Measurements from ENCODE around the gene KIF17.

KIF17 gene

DNA sequence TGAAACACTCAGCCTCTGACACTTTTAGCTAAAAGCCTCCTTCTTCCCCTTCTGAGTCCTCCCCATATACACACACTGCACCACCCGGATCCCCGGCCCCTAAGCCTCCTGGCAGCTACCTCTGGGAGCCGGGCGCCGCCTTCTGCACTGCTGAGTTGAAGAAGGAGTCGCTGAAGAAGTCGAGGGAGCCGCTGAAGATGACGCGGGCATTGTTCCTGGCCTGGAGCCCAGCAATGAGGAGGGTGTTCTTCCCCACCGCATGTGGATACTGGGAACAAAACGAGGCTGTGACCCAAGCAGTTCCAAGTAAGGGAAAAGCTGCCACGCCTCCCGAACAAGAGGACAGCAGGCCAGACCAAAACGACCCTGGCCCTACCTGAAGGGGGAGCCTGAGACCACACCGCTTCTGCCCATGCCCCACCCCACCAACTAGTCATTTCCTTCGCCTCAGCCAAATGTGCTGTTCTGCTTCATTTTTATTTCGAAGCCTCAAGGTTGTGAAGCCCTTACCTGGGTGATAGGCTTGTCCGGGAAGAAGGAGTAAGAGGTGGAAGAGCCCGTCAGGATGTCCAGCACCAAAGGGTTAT lies 63.6 kb downstream of the KIF17 start:
- Histone ChIP-seq H3K4me1 (ENCODE audit: insufficient read depth, insufficient read length) (no peaks in the 10 kb centered on the region), H3K4me3 (ENCODE audit: insufficient read length, low read depth) (no peak overlapping the region), H3K9ac (ENCODE audit: insufficient read length, low read depth) (no peak overlapping the region), H3K36me3 (ENCODE audit: insufficient read depth, insufficient read length, low read length) (peaks cover 87% of the 10 kb centered on the region), H3K9me3 (ENCODE audit: insufficient read depth, low read length) (no peaks in the 10 kb centered on the region), H3K27me3 (ENCODE audit: insufficient read depth, insufficient read length) (no peaks in the 10 kb centered on the region)
- no peak for TF ChIP-seq ZNF274 (IDR thresholded peaks at IDR 0.05; ENCODE audit: low read depth, low read length)
- no peak for TF ChIP-seq YY1 (IDR thresholded peaks at IDR 0.05; ENCODE audit: insufficient read depth, insufficient read length)
- no peak for DNase-seq (ENCODE audit: low read depth, low spot score)

DNA sequence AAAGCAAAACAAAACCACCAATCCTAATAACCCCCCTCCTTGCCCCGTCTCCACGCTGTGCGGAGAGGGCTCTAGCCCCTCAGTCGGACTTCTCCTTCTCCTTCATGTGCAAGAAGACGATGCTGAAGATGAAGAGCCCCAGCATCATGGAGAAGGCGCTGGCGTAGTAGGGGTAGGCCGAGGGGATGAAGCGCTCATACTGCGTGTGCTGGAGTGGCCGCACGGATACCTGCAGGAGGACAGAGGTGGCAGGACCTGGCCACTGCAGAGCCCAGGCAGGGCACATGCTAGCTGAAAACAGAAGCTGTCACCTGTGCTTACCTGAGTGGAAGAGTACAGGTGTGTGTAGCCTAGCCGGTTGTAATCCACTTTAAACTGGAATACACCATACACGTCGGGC lies 65.5 kb downstream of the KIF17 start:
- no peak overlapping the region for H3K4me3 ChIP-seq (ENCODE audit: insufficient read length, low read depth)
- no peaks in the 10 kb centered on the region for H3K9me3 ChIP-seq (ENCODE audit: insufficient read depth, low read length)
- no peak for TF ChIP-seq SUZ12 (IDR thresholded peaks at IDR 0.05; ENCODE audit: extremely low read depth, insufficient read depth, insufficient read length)
- no peak for TF ChIP-seq YY1 (IDR thresholded peaks at IDR 0.05; ENCODE audit: insufficient read depth, insufficient read length)
- no peak for TF ChIP-seq ZNF274 (IDR thresholded peaks at IDR 0.05; ENCODE audit: low read depth, low read length)
- no peaks in the 10 kb centered on the region for H3K27me3 ChIP-seq (ENCODE audit: insufficient read depth, insufficient read length)
- DNase-seq (ENCODE audit: low read depth, low spot score): no peak
- H3K36me3 ChIP-seq (ENCODE audit: insufficient read depth, insufficient read length, low read length): peaks cover 79% of the 10 kb centered on the region
- H3K4me1 ChIP-seq (ENCODE audit: insufficient read depth, insufficient read length): no peaks in the 10 kb centered on the region
- H3K9ac ChIP-seq (ENCODE audit: insufficient read length, low read depth): no peak overlapping the region

DNA sequence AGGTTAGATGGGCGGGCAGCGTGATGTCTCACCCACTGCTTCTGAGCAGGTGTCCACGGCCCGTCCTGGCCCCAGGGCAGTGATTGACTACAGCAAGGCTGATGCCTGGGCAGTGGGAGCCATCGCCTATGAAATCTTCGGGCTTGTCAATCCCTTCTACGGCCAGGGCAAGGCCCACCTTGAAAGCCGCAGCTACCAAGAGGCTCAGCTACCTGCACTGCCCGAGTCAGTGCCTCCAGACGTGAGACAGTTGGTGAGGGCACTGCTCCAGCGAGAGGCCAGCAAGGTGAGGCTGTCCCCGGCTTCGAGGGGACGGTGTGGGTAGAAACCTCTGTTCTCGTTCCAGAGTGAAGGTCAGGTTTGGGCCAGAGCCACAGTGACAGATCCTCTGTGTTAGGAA lies 68.9 kb downstream of the KIF17 start:
- Histone ChIP-seq H3K36me3 (ENCODE audit: insufficient read depth, insufficient read length, low read length) (peaks cover 63% of the 10 kb centered on the region), H3K27me3 (ENCODE audit: insufficient read depth, insufficient read length) (no peaks in the 10 kb centered on the region), H3K4me1 (ENCODE audit: insufficient read depth, insufficient read length) (no peaks in the 10 kb centered on the region), H3K9ac (ENCODE audit: insufficient read length, low read depth) (no peak overlapping the region), H3K9me3 (ENCODE audit: insufficient read depth, low read length) (no peaks in the 10 kb centered on the region), H3K4me3 (ENCODE audit: insufficient read length, low read depth) (no peak overlapping the region)
- DNase-seq (ENCODE audit: low read depth, low spot score): no peak
- TF ChIP-seq YY1 (IDR thresholded peaks at IDR 0.05; ENCODE audit: insufficient read depth, insufficient read length) (no peak), SUZ12 (IDR thresholded peaks at IDR 0.05; ENCODE audit: extremely low read depth, insufficient read depth, insufficient read length) (no peak)

DNA sequence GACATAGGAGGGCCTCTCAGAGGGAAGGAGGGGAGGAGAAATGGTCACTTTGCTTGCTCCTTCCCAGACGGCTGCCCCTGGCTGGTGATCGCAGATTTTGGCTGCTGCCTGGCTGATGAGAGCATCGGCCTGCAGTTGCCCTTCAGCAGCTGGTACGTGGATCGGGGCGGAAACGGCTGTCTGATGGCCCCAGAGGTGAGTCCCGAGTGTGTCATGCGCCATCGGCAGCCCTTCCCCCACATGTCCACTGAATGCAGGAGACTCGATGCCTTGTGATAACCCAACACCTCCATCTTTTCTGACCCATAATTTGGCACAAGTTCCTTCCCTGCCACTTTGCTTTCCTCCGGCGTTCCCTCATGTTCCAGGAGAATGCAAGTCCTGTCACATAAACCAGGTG lies 69.4 kb downstream of the KIF17 start:
- no peak for TF ChIP-seq SUZ12 (IDR thresholded peaks at IDR 0.05; ENCODE audit: extremely low read depth, insufficient read depth, insufficient read length)
- TF ChIP-seq ZNF274 (IDR thresholded peaks at IDR 0.05; ENCODE audit: low read depth, low read length): no peak
- no peak for TF ChIP-seq YY1 (IDR thresholded peaks at IDR 0.05; ENCODE audit: insufficient read depth, insufficient read length)
- no peaks in the 10 kb centered on the region for H3K4me1 ChIP-seq (ENCODE audit: insufficient read depth, insufficient read length)
- H3K4me3 ChIP-seq (ENCODE audit: insufficient read length, low read depth): no peak overlapping the region
- no peak for DNase-seq (ENCODE audit: low read depth, low spot score)
- H3K27me3 ChIP-seq (ENCODE audit: insufficient read depth, insufficient read length): no peaks in the 10 kb centered on the region
- no peak overlapping the region for H3K9ac ChIP-seq (ENCODE audit: insufficient read length, low read depth)
- no peaks in the 10 kb centered on the region for H3K9me3 ChIP-seq (ENCODE audit: insufficient read depth, low read length)
- peaks cover 58% of the 10 kb centered on the region for H3K36me3 ChIP-seq (ENCODE audit: insufficient read depth, insufficient read length, low read length)

DNA sequence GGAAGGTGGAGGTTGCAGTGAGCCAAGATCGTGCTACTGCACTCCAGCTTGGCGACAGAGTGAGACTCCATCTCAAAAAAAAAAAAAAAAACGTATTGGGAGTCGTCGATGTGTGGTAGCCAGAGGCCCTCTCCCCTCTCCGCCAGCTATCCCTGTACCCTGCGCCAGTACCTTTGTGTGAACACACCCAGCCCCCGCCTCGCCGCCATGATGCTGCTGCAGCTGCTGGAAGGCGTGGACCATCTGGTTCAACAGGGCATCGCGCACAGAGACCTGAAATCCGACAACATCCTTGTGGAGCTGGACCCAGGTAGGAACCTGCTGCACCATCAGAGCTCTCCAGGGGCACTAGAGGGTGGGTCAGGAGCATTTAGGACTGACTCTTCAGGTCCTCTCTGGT lies 72.4 kb downstream of the KIF17 start:
- Histone ChIP-seq H3K4me3 (ENCODE audit: insufficient read length, low read depth) (no peak overlapping the region), H3K27me3 (ENCODE audit: insufficient read depth, insufficient read length) (no peaks in the 10 kb centered on the region), H3K9me3 (ENCODE audit: insufficient read depth, low read length) (no peaks in the 10 kb centered on the region), H3K9ac (ENCODE audit: insufficient read length, low read depth) (no peak overlapping the region), H3K36me3 (ENCODE audit: insufficient read depth, insufficient read length, low read length) (peaks cover 35% of the 10 kb centered on the region), H3K4me1 (ENCODE audit: insufficient read depth, insufficient read length) (peaks cover 9% of the 10 kb centered on the region)
- no peak for DNase-seq (ENCODE audit: low read depth, low spot score)
- TF ChIP-seq YY1 (IDR thresholded peaks at IDR 0.05; ENCODE audit: insufficient read depth, insufficient read length) (no peak), SUZ12 (IDR thresholded peaks at IDR 0.05; ENCODE audit: extremely low read depth, insufficient read depth, insufficient read length) (no peak), ZNF274 (IDR thresholded peaks at IDR 0.05; ENCODE audit: low read depth, low read length) (no peak)

DNA sequence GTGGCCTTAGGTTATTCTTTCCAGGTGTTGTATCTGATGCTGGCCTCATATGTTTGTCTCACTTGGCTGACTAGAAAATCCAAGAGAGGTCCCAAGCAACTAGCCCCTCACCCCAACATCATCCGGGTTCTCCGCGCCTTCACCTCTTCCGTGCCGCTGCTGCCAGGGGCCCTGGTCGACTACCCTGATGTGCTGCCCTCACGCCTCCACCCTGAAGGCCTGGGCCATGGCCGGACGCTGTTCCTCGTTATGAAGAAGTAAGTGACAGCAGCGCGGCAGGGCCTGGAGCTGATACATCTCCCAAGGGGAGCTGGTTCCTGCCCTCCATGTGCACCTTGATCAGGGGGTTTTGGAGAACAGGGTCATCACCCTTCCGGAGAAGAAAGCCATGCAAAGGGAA lies 73.4 kb downstream of the KIF17 start:
- no peak for DNase-seq (ENCODE audit: low read depth, low spot score)
- TF ChIP-seq ZNF274 (IDR thresholded peaks at IDR 0.05; ENCODE audit: low read depth, low read length): no peak
- TF ChIP-seq SUZ12 (IDR thresholded peaks at IDR 0.05; ENCODE audit: extremely low read depth, insufficient read depth, insufficient read length): no peak
- TF ChIP-seq YY1 (IDR thresholded peaks at IDR 0.05; ENCODE audit: insufficient read depth, insufficient read length): no peak
- peaks cover 29% of the 10 kb centered on the region for H3K36me3 ChIP-seq (ENCODE audit: insufficient read depth, insufficient read length, low read length)
- no peaks in the 10 kb centered on the region for H3K9me3 ChIP-seq (ENCODE audit: insufficient read depth, low read length)
- H3K9ac ChIP-seq (ENCODE audit: insufficient read length, low read depth): no peak overlapping the region
- peaks cover 10% of the 10 kb centered on the region for H3K4me1 ChIP-seq (ENCODE audit: insufficient read depth, insufficient read length)
- no peaks in the 10 kb centered on the region for H3K27me3 ChIP-seq (ENCODE audit: insufficient read depth, insufficient read length)
- H3K4me3 ChIP-seq (ENCODE audit: insufficient read length, low read depth): no peak overlapping the region

DNA sequence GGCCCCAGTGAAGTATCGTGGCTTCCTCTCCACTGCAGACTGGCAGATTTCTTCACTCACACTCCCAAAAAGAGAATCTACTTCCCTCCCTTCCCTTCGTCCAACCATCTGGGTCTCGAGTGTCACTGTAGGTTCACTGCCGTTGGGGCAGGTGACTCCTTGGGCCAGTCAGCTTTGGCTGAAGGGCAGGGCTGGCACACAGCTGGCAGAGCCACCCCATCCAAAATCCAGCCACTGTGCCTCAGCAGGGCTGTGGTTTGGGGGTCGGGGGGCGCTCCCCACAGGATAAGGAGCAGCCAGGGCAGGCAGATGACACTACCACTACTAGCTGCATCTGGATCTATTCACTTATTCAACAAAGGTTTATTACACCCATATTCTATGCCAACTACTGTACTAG lies 74.7 kb downstream of the KIF17 start:
- no peak overlapping the region for H3K9ac ChIP-seq (ENCODE audit: insufficient read length, low read depth)
- H3K9me3 ChIP-seq (ENCODE audit: insufficient read depth, low read length): no peaks in the 10 kb centered on the region
- no peak for TF ChIP-seq YY1 (IDR thresholded peaks at IDR 0.05; ENCODE audit: insufficient read depth, insufficient read length)
- no peak for TF ChIP-seq SUZ12 (IDR thresholded peaks at IDR 0.05; ENCODE audit: extremely low read depth, insufficient read depth, insufficient read length)
- TF ChIP-seq ZNF274 (IDR thresholded peaks at IDR 0.05; ENCODE audit: low read depth, low read length): no peak
- peaks cover 23% of the 10 kb centered on the region for H3K36me3 ChIP-seq (ENCODE audit: insufficient read depth, insufficient read length, low read length)
- no peak overlapping the region for H3K4me3 ChIP-seq (ENCODE audit: insufficient read length, low read depth)
- H3K27me3 ChIP-seq (ENCODE audit: insufficient read depth, insufficient read length): no peaks in the 10 kb centered on the region
- peaks cover 10% of the 10 kb centered on the region for H3K4me1 ChIP-seq (ENCODE audit: insufficient read depth, insufficient read length)
- no peak for DNase-seq (ENCODE audit: low read depth, low spot score)
